ENCODE data around the gene STAG2. TPM values are rescaled to one million over a fixed set of nuclear protein-coding genes. Genes with fewer than 3 reads are reported as not detected.
"Not testable (repeated sequence)": the region's sequence is repeated elsewhere in the genome, so short reads cannot be mapped to it uniquely, and the experiment has no call there.

The STAG2 gene
- total and polyA plus RNA-seq, 2 experiments from 2014 or later = 68.8 to 92.8 TPM

DNA sequence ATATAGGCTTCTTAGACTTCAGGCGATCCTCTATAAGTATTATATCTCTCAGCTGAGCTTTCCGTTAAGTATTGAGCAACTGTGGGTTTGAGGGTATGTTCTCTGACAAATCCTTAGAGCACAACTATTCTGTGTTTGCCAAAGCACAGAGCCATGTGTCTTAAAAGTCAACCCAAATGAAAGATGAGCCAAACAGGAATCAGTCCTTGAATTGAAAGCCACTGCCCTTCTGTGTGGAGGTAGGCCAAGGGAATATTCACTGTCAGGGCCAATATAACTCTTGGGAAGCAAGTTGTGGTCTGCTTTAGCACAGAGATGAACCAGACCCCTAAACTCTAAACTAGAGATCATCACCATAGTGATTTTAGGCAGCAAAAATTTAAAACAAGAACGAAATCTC is 164.0 kb downstream of the STAG2 start:
- no peak for ATAC-seq
- Histone ChIP-seq H3K27ac (ENCODE audit: low read depth) (no peak overlapping the region), H3K4me2 (no peak overlapping the region), H3K9me2 (ENCODE audit: insufficient read depth) (no peaks in the 10 kb centered on the region), H4K20me1 (replicated peaks; ENCODE audit: insufficient read depth) (no peaks in the 10 kb centered on the region), H3K27me3 (ENCODE audit: insufficient read depth) (no peaks in the 10 kb centered on the region), H3K4me1 (ENCODE audit: insufficient read depth) (no peaks in the 10 kb centered on the region), H3K4me3 (no peak overlapping the region), H2AFZ (no peak overlapping the region), H3K79me2 (replicated peaks; ENCODE audit: insufficient read depth) (no peaks in the 10 kb centered on the region), H3F3A (replicated peaks; ENCODE audit: low read depth) (no peaks in the 10 kb centered on the region), H3K36me3 (ENCODE audit: insufficient read depth) (no peaks in the 10 kb centered on the region)
- Mint-ChIP-seq H3K4me1 (no peaks in the 10 kb centered on the region), H3K27ac (no peak overlapping the region), H3K27me3 (ENCODE audit: insufficient read depth, low read depth, poor library complexity) (no peaks in the 10 kb centered on the region), H3K9me3 (peaks cover 12% of the 10 kb centered on the region), H3K4me3 (no peak overlapping the region), H3K36me3 (ENCODE audit: low read depth) (peaks cover 2% of the 10 kb centered on the region; the same call in 2 of the 3 replicates)
- no peak for DNase-seq (ENCODE audit: low spot score)
- TF ChIP-seq ZNF331 (CRISPR knock-in tag; IDR thresholded peaks at IDR 0.05; ENCODE audit: low read depth) = no peak
- no peak for TF ChIP-seq JUNB (IDR thresholded peaks at IDR 0.05; ENCODE audit: unreplicated experiment)
- TF ChIP-seq, protein P1, sequence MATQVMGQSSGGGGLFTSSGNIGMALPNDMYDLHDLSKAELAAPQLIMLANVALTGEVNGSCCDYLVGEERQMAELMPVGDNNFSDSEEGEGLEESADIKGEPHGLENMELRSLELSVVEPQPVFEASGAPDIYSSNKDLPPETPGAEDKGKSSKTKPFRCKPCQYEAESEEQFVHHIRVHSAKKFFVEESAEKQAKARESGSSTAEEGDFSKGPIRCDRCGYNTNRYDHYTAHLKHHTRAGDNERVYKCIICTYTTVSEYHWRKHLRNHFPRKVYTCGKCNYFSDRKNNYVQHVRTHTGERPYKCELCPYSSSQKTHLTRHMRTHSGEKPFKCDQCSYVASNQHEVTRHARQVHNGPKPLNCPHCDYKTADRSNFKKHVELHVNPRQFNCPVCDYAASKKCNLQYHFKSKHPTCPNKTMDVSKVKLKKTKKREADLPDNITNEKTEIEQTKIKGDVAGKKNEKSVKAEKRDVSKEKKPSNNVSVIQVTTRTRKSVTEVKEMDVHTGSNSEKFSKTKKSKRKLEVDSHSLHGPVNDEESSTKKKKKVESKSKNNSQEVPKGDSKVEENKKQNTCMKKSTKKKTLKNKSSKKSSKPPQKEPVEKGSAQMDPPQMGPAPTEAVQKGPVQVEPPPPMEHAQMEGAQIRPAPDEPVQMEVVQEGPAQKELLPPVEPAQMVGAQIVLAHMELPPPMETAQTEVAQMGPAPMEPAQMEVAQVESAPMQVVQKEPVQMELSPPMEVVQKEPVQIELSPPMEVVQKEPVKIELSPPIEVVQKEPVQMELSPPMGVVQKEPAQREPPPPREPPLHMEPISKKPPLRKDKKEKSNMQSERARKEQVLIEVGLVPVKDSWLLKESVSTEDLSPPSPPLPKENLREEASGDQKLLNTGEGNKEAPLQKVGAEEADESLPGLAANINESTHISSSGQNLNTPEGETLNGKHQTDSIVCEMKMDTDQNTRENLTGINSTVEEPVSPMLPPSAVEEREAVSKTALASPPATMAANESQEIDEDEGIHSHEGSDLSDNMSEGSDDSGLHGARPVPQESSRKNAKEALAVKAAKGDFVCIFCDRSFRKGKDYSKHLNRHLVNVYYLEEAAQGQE (IDR thresholded peaks at IDR 0.05; ENCODE audit: unreplicated experiment) = no peak
- no peak for TF ChIP-seq EZH2 (IDR thresholded peaks at IDR 0.05; ENCODE audit: low read depth, unreplicated experiment)
- TF ChIP-seq EZH2phosphoT487 (IDR thresholded peaks at IDR 0.05; ENCODE audit: unreplicated experiment) = no peak
- TF ChIP-seq, protein P2, sequence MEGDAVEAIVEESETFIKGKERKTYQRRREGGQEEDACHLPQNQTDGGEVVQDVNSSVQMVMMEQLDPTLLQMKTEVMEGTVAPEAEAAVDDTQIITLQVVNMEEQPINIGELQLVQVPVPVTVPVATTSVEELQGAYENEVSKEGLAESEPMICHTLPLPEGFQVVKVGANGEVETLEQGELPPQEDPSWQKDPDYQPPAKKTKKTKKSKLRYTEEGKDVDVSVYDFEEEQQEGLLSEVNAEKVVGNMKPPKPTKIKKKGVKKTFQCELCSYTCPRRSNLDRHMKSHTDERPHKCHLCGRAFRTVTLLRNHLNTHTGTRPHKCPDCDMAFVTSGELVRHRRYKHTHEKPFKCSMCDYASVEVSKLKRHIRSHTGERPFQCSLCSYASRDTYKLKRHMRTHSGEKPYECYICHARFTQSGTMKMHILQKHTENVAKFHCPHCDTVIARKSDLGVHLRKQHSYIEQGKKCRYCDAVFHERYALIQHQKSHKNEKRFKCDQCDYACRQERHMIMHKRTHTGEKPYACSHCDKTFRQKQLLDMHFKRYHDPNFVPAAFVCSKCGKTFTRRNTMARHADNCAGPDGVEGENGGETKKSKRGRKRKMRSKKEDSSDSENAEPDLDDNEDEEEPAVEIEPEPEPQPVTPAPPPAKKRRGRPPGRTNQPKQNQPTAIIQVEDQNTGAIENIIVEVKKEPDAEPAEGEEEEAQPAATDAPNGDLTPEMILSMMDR (conservative IDR thresholded peaks at IDR 0.05; ENCODE audit: low read depth in 2 of 2) = no peak

DNA sequence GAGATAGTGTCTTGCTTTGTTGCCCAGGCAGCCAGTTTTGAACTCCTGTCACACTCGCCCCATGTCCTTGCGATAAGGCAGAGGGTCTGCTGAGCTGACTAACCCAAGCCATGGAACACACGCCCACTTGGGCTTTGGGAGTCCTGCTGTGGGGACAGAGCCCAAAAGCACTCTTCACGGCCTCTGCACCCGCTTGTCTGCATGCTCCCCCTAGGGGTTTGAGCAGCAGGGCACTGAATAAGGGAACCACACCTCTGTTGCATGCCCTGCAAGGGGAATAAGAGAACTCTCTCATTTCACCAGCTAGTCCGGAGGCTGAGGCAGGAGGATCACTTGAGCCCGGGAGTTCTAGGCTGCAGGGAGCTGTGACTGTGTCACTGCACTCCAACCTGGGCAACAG is 166.0 kb downstream of the STAG2 start:
- Mint-ChIP-seq H3K4me3 (no peak overlapping the region), H3K4me1 (no peaks in the 10 kb centered on the region), H3K9me3 (peaks cover 12% of the 10 kb centered on the region), H3K27me3 (ENCODE audit: insufficient read depth, low read depth, poor library complexity) (no peaks in the 10 kb centered on the region), H3K36me3 (ENCODE audit: low read depth) (peaks cover 2% of the 10 kb centered on the region; the same call in 2 of the 3 replicates), H3K27ac (no peak overlapping the region)
- no peaks in the 10 kb centered on the region for H4K20me1 ChIP-seq (replicated peaks; ENCODE audit: insufficient read depth)
- H2AFZ ChIP-seq = no peak overlapping the region
- no peaks in the 10 kb centered on the region for H3K9me2 ChIP-seq (ENCODE audit: insufficient read depth)
- no peak overlapping the region for H3K4me2 ChIP-seq
- H3K27ac ChIP-seq (ENCODE audit: low read depth) = no peak overlapping the region
- H3K4me1 ChIP-seq (ENCODE audit: insufficient read depth) = no peaks in the 10 kb centered on the region
- H3K4me3 ChIP-seq = no peak overlapping the region
- no peaks in the 10 kb centered on the region for H3K36me3 ChIP-seq (ENCODE audit: insufficient read depth)
- TF ChIP-seq, protein P1 (IDR thresholded peaks at IDR 0.05; ENCODE audit: unreplicated experiment) = no peak
- TF ChIP-seq, protein P2 (conservative IDR thresholded peaks at IDR 0.05; ENCODE audit: low read depth in 2 of 2) = peak in 1 of 2 experiments; percentile 32; a peak in 1 of 4 replicates
- no peak; the same call in 2 of the 3 replicates for ATAC-seq
- H3K79me2 ChIP-seq (replicated peaks; ENCODE audit: insufficient read depth) = no peaks in the 10 kb centered on the region
- no peaks in the 10 kb centered on the region for H3F3A ChIP-seq (replicated peaks; ENCODE audit: low read depth)
- no peaks in the 10 kb centered on the region for H3K27me3 ChIP-seq (ENCODE audit: insufficient read depth)
- DNase-seq (ENCODE audit: low spot score) = no peak

DNA sequence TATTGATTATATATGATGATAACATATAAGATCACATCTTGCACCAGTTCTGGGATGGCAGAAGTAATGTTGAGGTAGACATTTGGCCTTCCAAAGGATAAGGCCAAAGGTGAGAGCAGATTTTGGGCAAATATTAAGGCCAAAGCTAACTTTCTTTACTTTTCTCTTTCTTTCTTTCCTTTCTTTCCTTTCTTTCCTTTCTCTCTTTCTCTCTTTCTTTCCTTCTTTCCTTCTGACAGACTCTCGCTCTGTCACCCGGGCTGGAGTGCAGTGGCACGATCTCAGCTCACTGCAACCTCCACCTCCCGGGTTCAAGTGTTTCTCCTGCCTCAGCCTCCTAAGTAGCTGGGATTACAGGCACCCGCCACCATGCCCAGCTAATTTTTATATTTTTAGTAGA is 170.9 kb downstream of the STAG2 start:
- not testable (repeated sequence) for H3F3A ChIP-seq (replicated peaks; ENCODE audit: low read depth); H3K36me3 ChIP-seq (ENCODE audit: insufficient read depth); H3K27me3 ChIP-seq (ENCODE audit: insufficient read depth); H3K4me3 ChIP-seq; H2AFZ ChIP-seq; H3K4me1 Mint-ChIP-seq; H4K20me1 ChIP-seq (replicated peaks; ENCODE audit: insufficient read depth); ATAC-seq; H3K4me2 ChIP-seq; H3K4me1 ChIP-seq (ENCODE audit: insufficient read depth); H3K27ac ChIP-seq (ENCODE audit: low read depth); H3K9me2 ChIP-seq (ENCODE audit: insufficient read depth); H3K27me3 Mint-ChIP-seq (ENCODE audit: insufficient read depth, low read depth, poor library complexity); H3K27ac Mint-ChIP-seq; H3K4me3 Mint-ChIP-seq; DNase-seq (ENCODE audit: low spot score); H3K36me3 Mint-ChIP-seq (ENCODE audit: low read depth); H3K79me2 ChIP-seq (replicated peaks; ENCODE audit: insufficient read depth)
- peaks cover 12% of the 10 kb centered on the region for H3K9me3 Mint-ChIP-seq
